ENCODE measurements around the gene C1orf50. TPM values are rescaled to one million over a fixed set of nuclear protein-coding genes. Genes with fewer than 3 reads are reported as not detected.

C1orf50 gene
- total RNA-seq, 4 donors from 2014 or later, result 2.8 to 14.7 (median 5.4) TPM

DNA sequence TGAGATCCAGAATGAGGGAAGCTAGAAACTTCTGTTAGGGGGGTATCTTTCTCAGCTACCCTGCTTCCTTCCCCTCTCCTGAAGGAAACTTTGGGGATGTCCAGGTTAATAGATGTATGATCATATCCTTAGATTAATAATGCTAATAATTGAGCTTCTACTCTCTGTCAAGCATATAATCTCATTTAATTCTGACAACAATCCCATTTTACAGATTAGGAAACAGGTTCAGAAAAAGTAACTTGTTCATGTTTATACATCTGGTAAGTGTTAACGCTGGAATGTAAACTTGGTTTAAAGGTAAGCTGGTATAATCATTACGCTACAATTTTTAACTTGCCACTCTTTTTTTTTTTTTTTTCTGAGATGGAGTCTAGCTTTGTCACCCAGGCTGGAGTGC, 16.0 kb downstream of the C1orf50 start:
- H3K27me3 ChIP-seq, result peaks cover 0 to 10% (median 0%) of the 10 kb centered on the region in 3 donors
- intact Hi-C loops (cut with DNase I; ENCODE audit: low total_unique reads) (no loop called here), in situ Hi-C loops (cut with MboI; ENCODE audit: low sequenced_read_pairs in 4 of 4) (loop anchor here in 2 of 4 donors (25.0 kb wide), 1 partner anchor 279 kb away; no protein-coding TSS in a partner anchor)
- peaks cover 0 to 22% of the 10 kb centered on the region in 2 donors for H3K36me3 ChIP-seq
- ATAC-seq, result no peak
- no peak for TF ChIP-seq POLR2A (IDR thresholded peaks at IDR 0.05)
- TF ChIP-seq, protein P1, sequence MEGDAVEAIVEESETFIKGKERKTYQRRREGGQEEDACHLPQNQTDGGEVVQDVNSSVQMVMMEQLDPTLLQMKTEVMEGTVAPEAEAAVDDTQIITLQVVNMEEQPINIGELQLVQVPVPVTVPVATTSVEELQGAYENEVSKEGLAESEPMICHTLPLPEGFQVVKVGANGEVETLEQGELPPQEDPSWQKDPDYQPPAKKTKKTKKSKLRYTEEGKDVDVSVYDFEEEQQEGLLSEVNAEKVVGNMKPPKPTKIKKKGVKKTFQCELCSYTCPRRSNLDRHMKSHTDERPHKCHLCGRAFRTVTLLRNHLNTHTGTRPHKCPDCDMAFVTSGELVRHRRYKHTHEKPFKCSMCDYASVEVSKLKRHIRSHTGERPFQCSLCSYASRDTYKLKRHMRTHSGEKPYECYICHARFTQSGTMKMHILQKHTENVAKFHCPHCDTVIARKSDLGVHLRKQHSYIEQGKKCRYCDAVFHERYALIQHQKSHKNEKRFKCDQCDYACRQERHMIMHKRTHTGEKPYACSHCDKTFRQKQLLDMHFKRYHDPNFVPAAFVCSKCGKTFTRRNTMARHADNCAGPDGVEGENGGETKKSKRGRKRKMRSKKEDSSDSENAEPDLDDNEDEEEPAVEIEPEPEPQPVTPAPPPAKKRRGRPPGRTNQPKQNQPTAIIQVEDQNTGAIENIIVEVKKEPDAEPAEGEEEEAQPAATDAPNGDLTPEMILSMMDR (IDR thresholded peaks at IDR 0.05 in 4 of 5, conservative IDR thresholded peaks at IDR 0.05 in 1 of 5), result no peak
- H3K4me3 ChIP-seq, result no peak overlapping the region
- H3K4me1 ChIP-seq, result peaks cover 0 to 11% of the 10 kb centered on the region in 2 donors
- H3K9me3 ChIP-seq, result no peaks in the 10 kb centered on the region
- no peak overlapping the region for H3K27ac ChIP-seq
- DNase-seq, result no peak

DNA sequence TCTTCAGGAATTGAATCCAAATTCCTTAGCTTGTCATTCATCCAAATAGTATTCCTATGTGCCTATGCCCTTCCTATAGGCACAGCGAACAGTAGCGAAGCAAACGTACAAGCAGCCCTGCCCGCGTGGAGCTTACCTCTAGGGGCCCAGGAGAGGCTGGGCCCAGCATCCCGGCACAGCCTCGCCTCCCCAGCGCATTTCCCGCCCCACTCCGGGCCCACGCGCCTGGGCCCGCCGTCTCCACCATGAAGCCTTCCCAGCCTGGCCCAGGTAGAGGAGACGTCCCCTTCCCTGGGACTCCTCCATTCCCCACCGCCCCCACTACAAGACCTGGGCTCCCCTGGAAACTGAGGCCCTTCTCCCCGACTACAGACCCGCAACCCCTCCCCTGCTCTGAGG, 17.5 kb downstream of the C1orf50 start:
- TF ChIP-seq, protein P1 (IDR thresholded peaks at IDR 0.05 in 4 of 5, conservative IDR thresholded peaks at IDR 0.05 in 1 of 5), result no peak
- no peak for TF ChIP-seq POLR2A (IDR thresholded peaks at IDR 0.05)
- intact Hi-C loops (cut with DNase I; ENCODE audit: low total_unique reads), result no loop called here
- H3K4me3 ChIP-seq, result peak overlapping the region in 2 of 4 donors; percentile 47 to 49

DNA sequence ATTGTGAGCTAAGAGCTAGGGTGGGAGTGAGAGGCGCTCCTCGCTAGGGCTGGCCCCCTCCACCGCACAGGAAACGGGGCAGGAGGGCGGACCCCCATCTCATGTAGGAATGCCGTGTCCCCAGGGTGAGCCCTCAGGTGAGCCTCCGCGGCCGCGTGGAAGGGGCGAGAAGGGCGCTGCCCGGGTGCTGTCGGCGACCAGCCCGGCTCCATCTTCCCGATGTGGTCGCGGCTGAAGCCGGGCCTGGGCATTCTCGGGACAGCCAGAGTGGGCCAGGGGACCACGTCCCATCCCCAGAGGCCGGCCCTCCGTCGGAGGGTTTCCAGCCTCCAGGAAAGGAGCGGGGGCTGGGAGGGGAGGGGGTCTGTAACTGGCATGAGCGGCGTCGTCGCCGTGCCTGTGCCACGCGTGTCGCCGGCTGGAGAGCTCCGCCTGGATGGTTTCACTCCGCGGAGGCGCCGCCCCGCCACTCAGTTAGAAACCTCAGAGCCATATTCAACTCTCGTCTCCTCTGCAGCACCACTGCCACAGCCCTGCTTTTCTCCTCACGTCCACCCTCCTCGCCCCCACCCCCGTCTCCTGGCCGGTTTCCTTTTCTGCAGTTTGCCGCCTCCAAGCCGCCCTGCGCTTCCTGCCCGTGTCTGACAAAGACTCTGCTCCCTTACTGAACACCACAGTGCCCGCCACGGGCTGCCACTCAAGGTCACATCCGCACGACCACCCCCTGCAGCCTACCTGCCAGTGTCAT, 18.1 kb downstream of the C1orf50 start, which contains the start of gene TMEM269:
TMEM269 (plus strand) TSS at position 46 of the 748 bp plus-strand sequence. CDS start 4,903 bp downstream, outside the sequence.
- Histone ChIP-seq H3K4me1 (peaks cover 0 to 11% of the 10 kb centered on the region in 2 donors), H3K9me3 (no peaks in the 10 kb centered on the region), H3K36me3 (peaks cover 0 to 9% of the 10 kb centered on the region in 2 donors), H3K27me3 (peaks cover 0 to 10% (median 0%) of the 10 kb centered on the region in 3 donors), H3K27ac (no peak within 1 kb of the TSS), H3K4me3 (peak within 1 kb of the TSS; percentile 36 to 52 (median 48))
- DNase-seq, result no peak
- TF ChIP-seq, protein P1 (IDR thresholded peaks at IDR 0.05 in 4 of 5, conservative IDR thresholded peaks at IDR 0.05 in 1 of 5), result no peak
- no peak for TF ChIP-seq POLR2A (IDR thresholded peaks at IDR 0.05)
- intact Hi-C loops (cut with DNase I; ENCODE audit: low total_unique reads) (no loop called here), in situ Hi-C loops (cut with MboI; ENCODE audit: low sequenced_read_pairs in 4 of 4) (loop anchor here in 2 of 4 donors (25.0 kb wide), 1 partner anchor 277 kb away; no protein-coding TSS in a partner anchor)
- no peak for ATAC-seq

More for the DNA sequence above, 17.5 kb downstream of the C1orf50 start:
- in situ Hi-C loops (cut with MboI; ENCODE audit: low sequenced_read_pairs in 4 of 4), result loop anchor here in 2 of 4 donors (25.0 kb wide), 1 partner anchor 278 kb away; no protein-coding TSS in a partner anchor
- Histone ChIP-seq H3K9me3 (no peaks in the 10 kb centered on the region), H3K27ac (no peak overlapping the region), H3K27me3 (peaks cover 0 to 10% (median 0%) of the 10 kb centered on the region in 3 donors), H3K4me1 (peaks cover 0 to 11% of the 10 kb centered on the region in 2 donors), H3K36me3 (peaks cover 0 to 12% of the 10 kb centered on the region in 2 donors)
- ATAC-seq (no peak), DNase-seq (no peak)

DNA sequence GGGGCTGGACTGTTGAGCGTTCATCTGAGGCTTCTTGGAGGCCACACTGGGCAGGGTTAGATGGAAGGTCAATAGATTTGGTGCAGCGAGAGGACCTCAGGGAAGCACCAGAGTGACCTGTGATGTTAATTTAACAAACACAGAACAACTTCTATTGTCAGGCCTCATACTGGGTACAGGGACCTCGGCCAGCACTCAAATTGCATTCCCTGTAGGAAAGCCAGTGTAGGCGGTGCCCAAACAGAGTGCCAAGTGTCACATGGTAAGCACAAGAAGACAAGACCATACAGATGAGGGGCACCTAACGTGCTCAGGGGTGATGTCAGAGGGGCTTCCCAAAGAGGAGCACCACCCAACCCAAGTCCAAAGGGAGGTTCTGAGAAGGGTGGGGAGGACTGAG, 19.0 kb downstream of the C1orf50 start:
- in situ Hi-C loops (cut with MboI; ENCODE audit: low sequenced_read_pairs in 4 of 4), result loop anchor here in 2 of 4 donors (25.0 kb wide), 1 partner anchor 276 kb away; no protein-coding TSS in a partner anchor
- peaks cover 0 to 11% of the 10 kb centered on the region in 2 donors for H3K4me1 ChIP-seq
- intact Hi-C loops (cut with DNase I; ENCODE audit: low total_unique reads), result no loop called here

More for the DNA sequence above, 19.0 kb downstream of the C1orf50 start:
- H3K9me3 ChIP-seq, result no peaks in the 10 kb centered on the region
- DNase-seq (no peak), ATAC-seq (no peak)
- H3K27me3 ChIP-seq, result peaks cover 0 to 10% (median 0%) of the 10 kb centered on the region in 3 donors
- H3K4me3 ChIP-seq, result no peak overlapping the region
- no peaks in the 10 kb centered on the region for H3K36me3 ChIP-seq
- no peak overlapping the region for H3K27ac ChIP-seq
- TF ChIP-seq, protein P1 (IDR thresholded peaks at IDR 0.05 in 4 of 5, conservative IDR thresholded peaks at IDR 0.05 in 1 of 5), result no peak
- TF ChIP-seq POLR2A (IDR thresholded peaks at IDR 0.05), result no peak
